B cell (primary cell): ENCODE measurements around the gene SSBP1. TPM values are rescaled to one million over a fixed set of nuclear protein-coding genes. Genes with fewer than 3 reads are reported as not detected.

Source experiments
- ATAC-seq: fragments of 200-7000 bp; cut with Tn5 transposase; one replicate; pipeline ENCODE4 v1.10.0; 2021; ENCODE audit warnings: low read depth, mild to moderate bottlenecking, moderate number of reproducible peaks, moderate library complexity
- CTCF ChIA-PET: fragments of 350-600 bp; sonication (Branson Sonifier 250); formaldehyde crosslinking; loops from one replicate; lab custom pipeline; 2021; ENCODE audit warnings: antibody characterized with exemption, inconsistent platforms; lab: Charles Lee
- POLR2A ChIA-PET: fragments of 350-600 bp; sonication (Branson Sonifier 250); formaldehyde crosslinking; loops from one replicate; lab custom pipeline; 2021; ENCODE audit warnings: antibody characterized with exemption; lab: Charles Lee
- DNase-seq: peaks from one replicate; pipeline ENCODE4 v3.0.0; 2013
- H2AFZ ChIP-seq: 2 replicates; pipeline ENCODE4 v1.6.1; 2012; ENCODE audit warnings: mild to moderate bottlenecking, low read depth, low read length; ENCODE audit not compliant: insufficient read depth, poor library complexity, severe bottlenecking
- H3K27ac ChIP-seq, 2 donors: 1 replicate in 1 of 2; 2 replicates in 1 of 2; pipeline ENCODE4 v1.5.1; 2012 to 2013; ENCODE audit warnings: low read length in 2 of 2, mild to moderate bottlenecking in 2 of 2, moderate library complexity in 1 of 2
- H3K27me3 ChIP-seq, 4 experiments: fragments of 200-600 bp in 1 of 4; sonication (generic) in 1 of 4; replicated peaks in 1 of 4; 1 replicate in 2 of 4; 2 replicates in 2 of 4; pipeline versions ENCODE4 v1.6.1 to v1.7.0; 2013 to 2016; ENCODE audit warnings: low read length in 3 of 4, mild to moderate bottlenecking in 2 of 4, mixed read lengths in 1 of 4, moderate library complexity in 1 of 4; ENCODE audit not compliant: insufficient read depth in 4 of 4, control insufficient read depth in 3 of 4; ENCODE audit errors: control extremely low read depth in 1 of 4
- H3K36me3 ChIP-seq, 2 experiments: replicated peaks in 1 of 2; 1 replicate in 1 of 2; 2 replicates in 1 of 2; pipeline versions ENCODE4 v1.6.1 to v1.7.1; 2013; ENCODE audit warnings: low read length in 1 of 2; ENCODE audit not compliant: insufficient read depth in 2 of 2, control insufficient read depth in 1 of 2; ENCODE audit errors: control extremely low read depth in 1 of 2, extremely low read depth in 1 of 2
- H3K4me1 ChIP-seq, 2 donors: fragments of 200-600 bp in 1 of 2; sonication (generic) in 1 of 2; 1 replicate in 1 of 2; 2 replicates in 1 of 2; pipeline versions ENCODE4 v1.5.1 to v1.6.1; 2013 to 2017; ENCODE audit warnings: low read length in 2 of 2; ENCODE audit not compliant: control insufficient read depth in 2 of 2, insufficient read depth in 2 of 2
- H3K4me2 ChIP-seq: replicated peaks from 2 replicates; pipeline ENCODE3; 2012; ENCODE audit warnings: mild to moderate bottlenecking, low read depth, low read length; ENCODE audit not compliant: poor library complexity, severe bottlenecking
- H3K4me3 ChIP-seq, 5 experiments: fragments of 200-600 bp in 1 of 5; sonication (generic) in 1 of 5; 1 replicate in 3 of 5; 2 replicates in 2 of 5; pipeline versions ENCODE4 v1.5.1 to v1.7.0; 2011 to 2016; ENCODE audit warnings: low read length in 4 of 5, mild to moderate bottlenecking in 4 of 5, low read depth in 2 of 5, control low read depth in 1 of 5, moderate library complexity in 1 of 5; ENCODE audit not compliant: insufficient read depth in 1 of 5; ENCODE audit errors: control extremely low read depth in 1 of 5, extremely low read depth in 1 of 5
- H3K79me2 ChIP-seq: fragments of 200-600 bp; sonication (generic); one replicate; pipeline ENCODE4 v1.6.0; 2016; ENCODE audit warnings: low read length; ENCODE audit not compliant: control insufficient read depth, insufficient read depth
- H3K9ac ChIP-seq: fragments of 200-600 bp; sonication (generic); 2 replicates; pipeline ENCODE4 v1.6.1; 2017; ENCODE audit warnings: mild to moderate bottlenecking, low read length, moderate library complexity
- H3K9me3 ChIP-seq, 3 donors: one replicate each; pipeline versions ENCODE4 v1.6.1 to v1.7.1; 2013; ENCODE audit warnings: low read length in 2 of 3; ENCODE audit not compliant: control insufficient read depth in 2 of 3, insufficient read depth in 1 of 3; ENCODE audit errors: control extremely low read depth in 1 of 3
- H4K20me1 ChIP-seq: 2 replicates; pipeline ENCODE4 v1.6.0; 2012; ENCODE audit warnings: mild to moderate bottlenecking, low read length; ENCODE audit not compliant: insufficient read depth, control insufficient read depth, poor library complexity, severe bottlenecking
- H3K27ac Mint-ChIP-seq: one replicate; pipeline ENCODE4 v1.8.0; 2021; ENCODE audit warnings: mixed read lengths
- H3K27me3 Mint-ChIP-seq: one replicate; pipeline ENCODE4 v1.8.0; 2021; ENCODE audit warnings: mixed read lengths
- H3K4me1 Mint-ChIP-seq: one replicate; pipeline ENCODE4 v1.8.0; 2021; ENCODE audit warnings: mixed read lengths
- H3K4me3 Mint-ChIP-seq: one replicate; pipeline ENCODE4 v1.8.0; 2021; ENCODE audit warnings: mixed read lengths
- H3K9me3 Mint-ChIP-seq: one replicate; pipeline ENCODE4 v1.8.0; 2022; ENCODE audit warnings: mixed read lengths; ENCODE audit not compliant: insufficient read depth
- EZH2 ChIP-seq: IDR thresholded peaks from 2 replicates; pipeline ENCODE4 v1.6.1; 2012; ENCODE audit warnings: borderline replicate concordance, low read depth, mild to moderate bottlenecking, moderate library complexity, low read length; ENCODE audit not compliant: insufficient read depth, poor library complexity, severe bottlenecking
- WGBS: methylation state at CpG from one replicate; pipeline ENCODE4 v1.1.5; 2013; ENCODE audit warnings: missing lambda C conversion rate; ENCODE audit not compliant: insufficient coverage; 5-methylcytosine and 5-hydroxymethylcytosine counted together
- intact Hi-C: fragments of 100-400 bp; cut with micrococcal nuclease; formaldehyde crosslinking; loops from one replicate; pipeline ENCODE4 v1.10.0; 2022
- polyA plus RNA-seq: library from polyadenylated mRNA; depleted of rRNA; stranded (reverse); fragments of >200 nt; gene quantifications from 2 replicates; pipeline ENCODE4 v1.2.3, GENCODE V29; 2012
- total RNA-seq, 2 donors: library from RNA; stranded (reverse); fragments of 120-200 nt in 1 of 2; gene quantifications; 1 replicate in 1 of 2; 2 replicates in 1 of 2; pipeline versions ENCODE4 v1.2.3 to v1.2.4, GENCODE V29; 2013 to 2022
- TF ChIP-seq, protein P1 (sequence below): fragments of 200-600 bp; IDR thresholded peaks from one replicate; pipeline ENCODE4 v1.8.0; 2022; ENCODE audit warnings: antibody characterized with exemption, mild to moderate bottlenecking

The SSBP1 gene
- total and polyA plus RNA-seq, 2 donors (not counting 1 experiment from before 2014, with no cell fraction given), result 37.2 to 93.6 TPM

- peaks cover 4% of the 10 kb centered on the region for H3K27me3 Mint-ChIP-seq
- peaks cover 2% of the 10 kb centered on the region for H3K79me2 ChIP-seq
- no peaks in the 10 kb centered on the region for H3K9me3 ChIP-seq
- no peak for ATAC-seq
- H3K27ac Mint-ChIP-seq, result no peak within 1 kb of the TSS
- CTCF ChIA-PET, result interaction anchor here (1.1 to 2.5 kb wide), 4 partner anchors 23 to 54 kb away, joined by 3 to 12 read pairs (median 3); partner anchors contain the start of gene SSBP1
- H3K4me3 ChIP-seq, result no peak within 1 kb of the TSS
- no peaks in the 10 kb centered on the region for H3K27me3 ChIP-seq
- H4K20me1 ChIP-seq, result no peaks in the 10 kb centered on the region
- H3K9ac ChIP-seq, result no peak within 1 kb of the TSS
- no peaks in the 10 kb centered on the region for H3K9me3 Mint-ChIP-seq
- H3K36me3 ChIP-seq, result no peaks in the 10 kb centered on the region
- no peak within 1 kb of the TSS for H3K27ac ChIP-seq
- DNase-seq, result no peak
- TF ChIP-seq, protein P1, sequence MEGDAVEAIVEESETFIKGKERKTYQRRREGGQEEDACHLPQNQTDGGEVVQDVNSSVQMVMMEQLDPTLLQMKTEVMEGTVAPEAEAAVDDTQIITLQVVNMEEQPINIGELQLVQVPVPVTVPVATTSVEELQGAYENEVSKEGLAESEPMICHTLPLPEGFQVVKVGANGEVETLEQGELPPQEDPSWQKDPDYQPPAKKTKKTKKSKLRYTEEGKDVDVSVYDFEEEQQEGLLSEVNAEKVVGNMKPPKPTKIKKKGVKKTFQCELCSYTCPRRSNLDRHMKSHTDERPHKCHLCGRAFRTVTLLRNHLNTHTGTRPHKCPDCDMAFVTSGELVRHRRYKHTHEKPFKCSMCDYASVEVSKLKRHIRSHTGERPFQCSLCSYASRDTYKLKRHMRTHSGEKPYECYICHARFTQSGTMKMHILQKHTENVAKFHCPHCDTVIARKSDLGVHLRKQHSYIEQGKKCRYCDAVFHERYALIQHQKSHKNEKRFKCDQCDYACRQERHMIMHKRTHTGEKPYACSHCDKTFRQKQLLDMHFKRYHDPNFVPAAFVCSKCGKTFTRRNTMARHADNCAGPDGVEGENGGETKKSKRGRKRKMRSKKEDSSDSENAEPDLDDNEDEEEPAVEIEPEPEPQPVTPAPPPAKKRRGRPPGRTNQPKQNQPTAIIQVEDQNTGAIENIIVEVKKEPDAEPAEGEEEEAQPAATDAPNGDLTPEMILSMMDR, result no peak
- no peak within 1 kb of the TSS for H2AFZ ChIP-seq
- intact Hi-C loops, result no loop called here
- no peaks in the 10 kb centered on the region for H3K4me1 Mint-ChIP-seq
- 100% methylated on average over 1 of the region's 6 CpGs for WGBS
- no peak within 1 kb of the TSS for H3K4me3 Mint-ChIP-seq
- H3K4me2 ChIP-seq, result no peak within 1 kb of the TSS
- no peaks in the 10 kb centered on the region for H3K4me1 ChIP-seq
- POLR2A ChIA-PET, result no interaction called here
Measured at GRCh38 chr7:141708351-141708750, 29.8 kb upstream of the SSBP1 start, which contains the start of gene WEE2. Gene WEE2, plus strand, starts transcription at chr7:141708353. Its CDS starts 406 bp downstream, at chr7:141708759.

DNA sequence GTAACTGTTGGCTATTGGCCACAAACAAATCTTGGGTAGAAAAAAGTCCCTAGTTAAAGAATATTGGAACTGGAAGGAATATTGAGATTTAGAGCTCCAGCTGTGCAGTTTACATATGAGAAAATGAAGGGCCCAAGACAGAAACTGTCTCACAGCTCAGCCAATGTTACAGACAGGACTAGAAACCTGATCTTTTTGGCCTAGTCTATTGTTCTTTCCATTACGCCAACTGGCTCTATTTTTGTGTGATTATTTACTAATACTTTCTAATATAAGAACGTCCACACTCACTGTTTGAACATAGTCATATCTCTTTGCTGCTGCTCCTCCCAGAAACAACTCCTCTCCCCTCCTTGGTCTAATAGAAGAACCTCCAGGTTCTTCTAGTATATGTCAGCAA, 28.8 kb upstream of the SSBP1 start:
- no peak overlapping the region for H2AFZ ChIP-seq
- no peak overlapping the region for H3K4me3 ChIP-seq
- no peaks in the 10 kb centered on the region for H3K79me2 ChIP-seq
- H3K4me2 ChIP-seq, result no peak overlapping the region
- ATAC-seq (no peak), DNase-seq (no peak)
- no peak for TF ChIP-seq EZH2
- TF ChIP-seq, protein P1, result no peak
- ChIA-PET POLR2A (no interaction called here), CTCF (interaction anchor here (1.1 to 1.8 kb wide), 2 partner anchors 55 to 123 kb away, joined by 3 to 20 read pairs; no protein-coding TSS in a partner anchor)
- no peak overlapping the region for H3K4me3 Mint-ChIP-seq
- H3K27ac ChIP-seq, result no peak overlapping the region
- no peak overlapping the region for H3K9ac ChIP-seq
- H3K27me3 Mint-ChIP-seq, result peaks cover 4% of the 10 kb centered on the region
- H3K4me1 Mint-ChIP-seq, result no peaks in the 10 kb centered on the region
- no peaks in the 10 kb centered on the region for H3K4me1 ChIP-seq
- no peak overlapping the region for H3K27ac Mint-ChIP-seq
- no peaks in the 10 kb centered on the region for H3K9me3 ChIP-seq
- H3K9me3 Mint-ChIP-seq, result no peaks in the 10 kb centered on the region
- H3K36me3 ChIP-seq, result no peaks in the 10 kb centered on the region
- no peaks in the 10 kb centered on the region for H4K20me1 ChIP-seq
- no CpG with 5 or more reads among the region's 2 CpGs for WGBS
- no peaks in the 10 kb centered on the region for H3K27me3 ChIP-seq
- intact Hi-C loops, result no loop called here
